Measurements from ENCODE around the gene ACVR1B. TPM values are rescaled to one million over a fixed set of nuclear protein-coding genes. Genes with fewer than 3 reads are reported as not detected.

ACVR1B gene
- total and polyA plus RNA-seq, 2 donors (not counting 3 experiments of a cell fraction or from before 2014, with no cell fraction given) = 29.0 to 33.7 TPM

- Histone ChIP-seq H3K4me3 (replicated peaks in 1 of 3; ENCODE audit: insufficient read depth in 1 of 3, low read depth in 1 of 3, low read length in 3 of 3) (no peak overlapping the region), H3K9me1 (replicated peaks; ENCODE audit: control insufficient read depth, extremely low read depth, insufficient read depth, low read length) (no peaks in the 10 kb centered on the region), H3K27me3 (ENCODE audit: control insufficient read depth in 2 of 2, insufficient read depth in 2 of 2, low read length in 2 of 2) (no peaks in the 10 kb centered on the region), H2AFZ (ENCODE audit: low read depth, low read length) (no peak overlapping the region), H3K4me1 (ENCODE audit: control insufficient read depth, extremely low read depth, insufficient read depth, low read length) (peaks cover 54% of the 10 kb centered on the region), H3K9ac (replicated peaks; ENCODE audit: extremely low read depth, insufficient read depth, low read length) (no peak overlapping the region), H3K36me3 (ENCODE audit: control insufficient read depth in 2 of 2, extremely low read depth in 1 of 2, insufficient read depth in 2 of 2, low read length in 2 of 2) (peaks cover 21 to 22% of the 10 kb centered on the region in 2 experiments), H3K79me2 (ENCODE audit: control insufficient read depth, insufficient read depth, low read length) (peaks cover 6% of the 10 kb centered on the region), H3K27ac (ENCODE audit: insufficient read depth, low read depth, low read length) (peak overlapping the region; percentile 99), H3K9me3 (replicated peaks; ENCODE audit: control insufficient read depth, insufficient read depth, low read length) (no peaks in the 10 kb centered on the region), H3K4me2 (ENCODE audit: insufficient read depth, low read length) (peak overlapping the region; percentile 26), H4K20me1 (replicated peaks; ENCODE audit: control insufficient read depth, extremely low read depth, insufficient read depth, low read length) (no peaks in the 10 kb centered on the region)
- CTCF ChIA-PET = interaction anchor here (0.7 to 12.8 kb wide), 18 partner anchors 12 to 503 kb away, joined by 3 to 393 read pairs (median 6); partner anchors contain the start of genes ACVRL1 and ANKRD33
- intact Hi-C loops (cut with micrococcal nuclease) = loop anchor here (1.0 kb wide), 2 partner anchors 13 to 28 kb away; no protein-coding TSS in a partner anchor
- FAIRE-seq (peak; percentile 91), DNase-seq (ENCODE audit: low read depth, low spot score) (peak; percentile 56)
- dilution Hi-C loops (cut with MboI; ENCODE audit: extremely low pct_ligation_motif_present, low sequenced_read_pairs) = no loop called here
- TF ChIP-seq GATA2 (IDR thresholded peaks at IDR 0.05; ENCODE audit: insufficient read depth, insufficient read length, low read depth, low read length) (no peak), EZH2 (IDR thresholded peaks at IDR 0.05; ENCODE audit: borderline replicate concordance, low read depth, low read length, severe bottlenecking) (no peak), MYC (IDR thresholded peaks at IDR 0.05; ENCODE audit: low read depth, low read length) (no peak), POLR2A (IDR thresholded peaks at IDR 0.05; ENCODE audit: low read depth, low read length) (no peak), MAX (IDR thresholded peaks at IDR 0.05; ENCODE audit: insufficient read depth, insufficient read length) (no peak), CTCF (IDR thresholded peaks at IDR 0.05; ENCODE audit: extremely low read depth in 1 of 2, insufficient read depth in 1 of 2, low read depth in 1 of 2, low read length in 2 of 2) (no peak)
- BruUV-seq (replicated peaks) = TSS peak; percentile 8
- POLR2A ChIA-PET = interaction anchor here (0.6 to 2.7 kb wide), 6 partner anchors 11 to 100 kb away, joined by 3 to 12 read pairs (median 4); partner anchors contain the start of gene TAMALIN
Measured at GRCh38 chr12:51922762-51923505, 28.6 kb upstream of the ACVR1B start.
